Measurements from ENCODE around the gene COL24A1.
"Not testable (repeated sequence)": the region's sequence is repeated elsewhere in the genome, so short reads cannot be mapped to it uniquely, and the experiment has no call there.

DNA sequence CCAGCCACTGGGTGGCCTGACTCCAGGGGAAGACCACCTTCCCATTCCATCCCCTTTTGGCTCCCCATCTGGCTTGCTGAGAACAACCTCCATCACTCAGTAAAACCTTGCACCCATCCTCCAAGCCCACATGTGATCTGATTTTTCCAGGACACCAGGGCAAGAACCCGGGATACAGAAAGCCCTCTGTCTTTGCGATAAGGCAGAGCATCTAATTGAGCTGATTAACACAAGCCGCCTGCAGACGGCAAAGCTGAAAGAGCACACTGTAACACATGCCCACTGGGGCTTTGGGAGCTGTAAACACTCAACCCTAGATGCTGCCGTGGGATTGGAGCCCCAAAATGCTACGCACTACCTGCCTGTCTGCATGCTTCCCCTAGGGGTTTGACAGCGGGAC, 201.4 kb downstream of the COL24A1 start:
- TF ChIP-seq CTCF (conservative IDR thresholded peaks at IDR 0.05; ENCODE audit: low read depth, low read length); EZH2 (IDR thresholded peaks at IDR 0.05; ENCODE audit: borderline replicate concordance, low read depth, low read length, poor library complexity, severe bottlenecking): not testable (repeated sequence)

All from A673 (cell line).